ENCODE results near the gene CLEC14A.

DNA sequence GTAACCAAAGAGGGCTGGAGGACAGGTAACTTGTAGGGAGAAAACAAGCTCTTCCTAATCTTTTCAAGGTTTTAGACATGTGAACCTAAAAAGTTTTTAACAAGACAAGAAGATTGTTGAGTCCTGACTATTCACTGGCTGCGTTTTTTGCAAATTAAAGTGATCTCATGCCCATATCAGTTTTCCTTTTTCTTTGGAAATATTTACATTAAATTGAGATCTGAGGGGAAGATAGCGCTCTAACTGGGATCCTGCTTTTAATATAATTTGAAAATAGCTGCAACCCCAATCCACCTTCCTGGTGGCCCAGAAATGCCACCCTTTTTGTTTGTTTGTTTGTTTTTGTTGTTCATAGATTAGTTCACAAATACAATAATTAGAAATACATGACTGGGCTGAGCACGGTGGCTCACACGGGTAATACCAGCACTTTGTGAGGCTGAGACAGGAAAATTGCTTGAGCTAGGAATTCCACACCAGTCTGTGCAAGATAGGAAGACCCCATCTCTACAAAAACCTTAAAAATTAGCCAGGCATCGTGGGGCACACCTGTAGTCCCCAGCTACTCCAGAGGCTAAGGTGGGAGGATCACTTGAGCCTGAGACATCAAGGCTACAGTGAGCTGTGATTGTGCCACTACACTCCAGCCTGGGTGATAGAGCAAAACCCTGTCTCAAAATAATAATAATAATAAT lies 50.6 kb downstream of the CLEC14A start:
- TF ChIP-seq, protein P1, sequence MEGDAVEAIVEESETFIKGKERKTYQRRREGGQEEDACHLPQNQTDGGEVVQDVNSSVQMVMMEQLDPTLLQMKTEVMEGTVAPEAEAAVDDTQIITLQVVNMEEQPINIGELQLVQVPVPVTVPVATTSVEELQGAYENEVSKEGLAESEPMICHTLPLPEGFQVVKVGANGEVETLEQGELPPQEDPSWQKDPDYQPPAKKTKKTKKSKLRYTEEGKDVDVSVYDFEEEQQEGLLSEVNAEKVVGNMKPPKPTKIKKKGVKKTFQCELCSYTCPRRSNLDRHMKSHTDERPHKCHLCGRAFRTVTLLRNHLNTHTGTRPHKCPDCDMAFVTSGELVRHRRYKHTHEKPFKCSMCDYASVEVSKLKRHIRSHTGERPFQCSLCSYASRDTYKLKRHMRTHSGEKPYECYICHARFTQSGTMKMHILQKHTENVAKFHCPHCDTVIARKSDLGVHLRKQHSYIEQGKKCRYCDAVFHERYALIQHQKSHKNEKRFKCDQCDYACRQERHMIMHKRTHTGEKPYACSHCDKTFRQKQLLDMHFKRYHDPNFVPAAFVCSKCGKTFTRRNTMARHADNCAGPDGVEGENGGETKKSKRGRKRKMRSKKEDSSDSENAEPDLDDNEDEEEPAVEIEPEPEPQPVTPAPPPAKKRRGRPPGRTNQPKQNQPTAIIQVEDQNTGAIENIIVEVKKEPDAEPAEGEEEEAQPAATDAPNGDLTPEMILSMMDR (IDR thresholded peaks at IDR 0.05), result no peak
- TF ChIP-seq POLR2A (IDR thresholded peaks at IDR 0.05), result no peak

Measured in right lobe of liver (tissue), 4 donors.